DMS79 treated with DMSO at 0.1 percent for 48 hours (cell line): Measurements from ENCODE around the gene RTN4R.
"Not testable (repeated sequence)": the region's sequence is repeated elsewhere in the genome, so short reads cannot be mapped to it uniquely, and the experiment has no call there.

Source experiments
- DNase-seq: peaks from one replicate; lab custom pipeline; 2025; lab: John Stamatoyannopoulos, UW

The RTN4R gene

GRCh38 chr22:20268279-20269012 is at the start of gene RTN4R:
Gene RTN4R, minus strand, starts transcription at chr22:20268318. Its CDS starts 226 bp downstream, at chr22:20268092.
- peak; percentile 21 for DNase-seq

DNA sequence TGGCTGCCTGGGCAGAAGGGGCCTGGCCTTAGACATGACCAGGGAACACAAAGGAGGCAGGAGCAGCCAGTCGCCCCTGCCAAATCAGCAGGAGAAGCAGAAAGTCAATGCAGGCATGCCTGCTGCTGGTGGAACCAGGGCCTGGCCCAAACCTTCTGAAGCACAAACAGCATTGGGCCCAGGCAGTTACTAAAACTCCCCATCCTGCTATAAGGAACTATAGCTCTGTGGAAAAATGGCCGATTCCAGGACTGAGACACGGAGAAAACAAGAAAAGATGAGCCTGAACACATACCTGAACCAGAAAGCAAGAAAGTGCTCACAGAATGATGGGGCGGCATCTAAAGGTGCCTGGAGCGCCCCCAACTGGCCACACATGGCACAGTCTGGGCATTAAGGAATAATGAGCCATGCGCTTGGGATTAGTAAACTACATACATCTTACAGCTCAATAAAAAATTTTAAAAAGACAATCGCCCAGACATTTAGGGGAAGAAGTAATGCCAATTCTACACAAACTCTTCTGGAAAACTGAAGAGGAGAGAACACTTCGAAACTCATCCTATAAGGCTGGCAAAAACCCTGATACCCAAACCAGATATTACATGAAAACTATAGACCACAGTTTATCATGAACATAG is 49.4 kb upstream of the RTN4R start:
- not testable (repeated sequence) for DNase-seq

DNA sequence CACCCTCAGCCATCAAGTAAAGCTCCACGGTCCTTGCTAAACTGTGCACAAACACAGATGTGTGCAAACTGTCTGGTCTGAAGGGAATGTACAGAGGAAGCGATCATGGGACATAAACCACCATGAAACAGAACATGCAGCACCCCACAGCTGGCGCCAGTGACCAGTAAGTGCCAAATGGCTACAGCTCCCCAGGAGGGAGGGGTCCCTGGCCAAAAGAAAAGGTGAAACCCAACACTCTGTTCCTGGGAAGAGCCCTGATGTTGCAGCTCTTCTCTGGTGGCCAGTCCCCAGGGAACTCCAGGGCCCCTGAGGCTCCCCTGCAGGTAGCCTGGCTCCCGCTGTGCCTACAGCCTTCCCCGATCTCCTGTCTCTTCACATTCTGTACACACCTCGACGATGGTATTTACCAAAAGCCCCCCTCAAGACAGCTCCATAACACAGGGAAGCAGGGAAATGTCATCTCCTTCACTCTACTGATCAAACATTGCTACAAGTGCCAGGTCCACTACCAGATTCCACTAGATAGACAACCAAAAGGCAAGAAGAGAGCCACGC is 48.8 kb upstream of the RTN4R start:
- DNase-seq = no peak

GRCh38 chr22:20316217-20316843 is 48.2 kb upstream of the RTN4R start:
- DNase-seq = no peak

DNA sequence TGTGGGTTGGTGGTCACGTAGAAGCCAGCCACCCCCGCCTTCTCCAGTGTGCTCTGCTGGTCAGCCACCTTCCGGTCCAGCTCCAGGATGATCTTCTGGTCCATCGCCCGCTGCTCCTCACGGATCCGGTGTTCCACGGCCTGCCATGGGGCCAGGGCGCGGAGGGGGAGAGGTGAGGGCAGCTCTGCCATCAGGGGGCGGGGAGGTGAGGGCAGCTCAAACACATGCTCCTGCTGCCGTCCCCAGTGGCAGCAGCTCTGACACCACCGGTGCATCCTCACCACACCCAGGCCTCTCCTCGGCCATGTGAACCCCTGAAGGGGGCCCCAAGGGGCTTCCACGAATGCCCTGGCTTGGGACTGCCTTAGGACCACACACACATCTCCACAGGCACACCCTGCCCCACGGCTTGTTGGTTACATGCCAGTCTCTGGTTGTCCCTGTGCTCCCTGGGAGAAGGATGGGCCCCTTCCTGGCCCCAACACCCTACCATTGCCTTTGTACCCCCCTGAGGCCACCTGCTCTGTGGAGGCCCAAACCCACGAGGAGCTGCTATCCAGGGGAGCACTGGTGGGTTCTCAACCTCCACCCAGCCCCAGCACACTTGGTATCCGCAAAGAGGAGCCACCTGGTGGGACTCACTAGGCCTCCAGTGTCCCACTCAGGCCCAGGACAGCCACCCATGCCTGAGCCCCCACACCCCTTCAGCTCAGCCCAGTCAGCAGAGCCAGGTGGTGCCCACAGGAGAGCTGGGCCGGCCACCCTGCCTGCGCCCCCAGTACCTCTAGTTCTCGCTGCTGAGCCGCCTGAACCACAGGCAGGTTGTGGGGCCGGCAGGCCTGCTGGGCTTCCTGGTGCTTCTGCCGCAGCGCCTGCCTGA is 47.5 kb upstream of the RTN4R start:
- no peak for DNase-seq

DNA sequence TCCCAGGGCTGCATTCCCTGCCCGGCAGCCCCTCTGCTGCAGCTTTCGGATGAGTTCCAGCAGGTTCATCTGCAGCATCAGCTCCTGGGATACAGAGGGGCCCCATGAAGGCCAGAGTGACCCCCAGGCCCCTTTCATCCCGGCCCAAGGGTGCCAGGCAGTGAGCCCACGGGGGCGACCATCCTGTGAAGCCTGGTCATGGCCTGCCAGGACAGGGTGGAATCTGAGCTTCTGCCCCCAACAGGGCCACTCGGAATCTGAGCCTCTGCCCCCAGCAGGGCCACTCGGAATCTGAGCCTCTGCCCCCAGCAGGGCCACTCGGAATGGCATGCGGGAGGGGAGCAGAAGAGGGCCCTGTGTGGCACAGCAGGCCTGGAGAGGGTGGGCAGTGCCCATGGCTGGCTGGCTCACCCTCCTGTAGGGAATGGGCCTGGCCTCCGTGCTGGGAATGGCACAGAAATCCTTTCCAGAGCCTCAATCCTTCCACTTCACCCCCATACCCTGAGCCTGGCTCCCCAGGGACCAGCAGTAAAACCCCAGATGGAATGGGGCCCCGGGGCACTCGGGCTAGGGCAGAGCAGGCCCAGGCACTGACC is 46.7 kb upstream of the RTN4R start:
- not testable (repeated sequence) for DNase-seq

- not testable (repeated sequence) for DNase-seq
Observed at GRCh38 chr22:20314206-20314605, 46.1 kb upstream of the RTN4R start.

DNA sequence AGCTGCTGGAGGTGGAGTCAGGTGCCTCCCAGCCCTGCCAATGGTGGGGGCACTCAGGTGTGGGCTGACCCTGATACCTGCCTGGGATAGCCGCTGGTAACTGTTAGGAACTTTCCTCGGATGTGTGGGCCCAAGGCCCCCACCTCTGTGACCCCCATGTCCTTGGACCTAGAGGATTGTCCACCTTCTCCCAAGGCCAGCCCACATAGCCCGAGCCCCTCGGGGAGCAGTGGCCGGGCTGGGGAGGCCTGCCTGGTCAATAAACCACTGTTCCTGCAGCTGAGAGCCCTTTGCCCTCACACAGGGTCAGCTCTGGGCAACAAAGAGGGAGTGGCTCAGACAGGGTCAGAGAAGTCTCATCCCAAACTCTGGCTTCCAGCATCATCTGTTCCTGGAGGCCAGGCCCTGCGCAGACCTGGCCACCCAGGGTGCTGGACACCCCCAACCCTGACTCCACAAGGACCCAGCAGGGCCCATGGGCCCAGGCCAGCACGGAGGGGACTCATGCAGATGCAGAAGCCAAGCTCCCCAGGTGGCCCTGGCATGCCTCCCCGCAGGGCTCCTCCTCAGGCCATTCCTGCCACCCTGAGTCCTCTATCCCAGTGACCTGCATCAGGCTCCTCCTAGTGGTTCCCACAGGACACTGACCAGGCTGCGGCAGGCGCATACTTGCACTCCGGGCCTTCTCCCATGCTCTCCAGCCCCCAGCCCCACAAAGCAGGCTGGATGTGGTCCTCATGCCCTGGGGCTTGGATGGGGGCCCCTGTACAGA is 45.4 kb upstream of the RTN4R start:
- not testable (repeated sequence) for DNase-seq

- DNase-seq = no peak
Observed at GRCh38 chr22:20312396-20313191, 44.5 kb upstream of the RTN4R start.

DNA sequence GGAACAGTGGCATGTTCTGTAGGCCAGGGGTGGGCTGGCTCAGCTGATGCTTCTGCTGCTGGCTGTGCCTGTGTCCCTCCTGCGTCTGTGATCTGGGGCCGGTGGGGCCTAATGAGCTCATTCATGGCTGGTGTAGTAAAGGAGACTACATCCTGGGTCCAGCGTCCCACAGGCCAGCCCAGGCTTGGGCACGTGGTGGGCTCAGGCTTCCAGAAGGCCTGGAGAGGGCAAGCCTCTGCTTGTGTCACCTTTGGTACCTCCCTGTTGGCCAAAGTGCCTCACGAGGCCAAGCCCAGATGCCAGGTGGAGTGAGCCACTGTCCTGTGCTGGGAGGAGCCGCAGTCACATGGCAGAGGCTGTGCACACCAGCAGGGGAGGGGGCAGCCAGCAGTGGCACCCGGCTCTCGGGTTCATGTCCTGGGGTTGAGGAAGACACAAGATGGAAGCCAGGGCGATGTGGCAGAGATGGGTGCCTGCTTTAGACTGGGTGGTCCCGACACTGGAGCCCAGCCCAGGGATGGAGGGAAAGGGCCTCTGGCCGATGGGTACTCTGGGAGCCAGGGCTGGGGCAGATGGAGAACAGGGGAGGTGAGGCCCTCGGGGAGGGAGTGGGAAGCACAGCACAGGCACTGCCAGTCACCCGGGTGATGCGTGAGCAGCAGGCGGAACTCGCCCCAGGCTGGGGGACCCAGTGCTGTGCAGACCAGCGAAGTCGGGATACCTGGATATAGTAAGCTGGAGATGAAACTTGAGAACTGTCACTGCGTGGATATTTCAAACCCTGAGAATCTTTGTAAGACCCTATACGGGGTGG is 43.3 kb upstream of the RTN4R start:
- not testable (repeated sequence) for DNase-seq

DNA sequence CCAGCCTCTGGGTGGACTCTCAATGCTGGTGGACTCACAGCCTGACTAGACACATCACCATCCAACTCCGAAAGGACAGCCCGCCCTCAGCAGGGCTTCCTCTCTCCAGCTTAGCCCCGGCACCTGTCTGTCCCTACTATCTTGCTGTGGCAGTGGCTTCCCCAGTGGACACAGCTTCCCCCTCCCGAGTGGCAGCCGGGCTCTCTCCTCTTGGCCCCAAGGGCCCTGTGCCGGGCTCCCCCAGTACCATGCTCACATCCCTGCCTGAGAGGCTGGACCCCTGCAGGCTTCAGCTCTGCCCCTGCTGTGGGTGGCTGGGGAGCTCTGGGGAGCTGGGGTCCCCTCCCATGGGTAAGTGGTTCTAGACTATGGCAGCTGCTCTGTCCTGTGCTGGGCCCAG is 42.7 kb upstream of the RTN4R start:
- not testable (repeated sequence) for DNase-seq

DNA sequence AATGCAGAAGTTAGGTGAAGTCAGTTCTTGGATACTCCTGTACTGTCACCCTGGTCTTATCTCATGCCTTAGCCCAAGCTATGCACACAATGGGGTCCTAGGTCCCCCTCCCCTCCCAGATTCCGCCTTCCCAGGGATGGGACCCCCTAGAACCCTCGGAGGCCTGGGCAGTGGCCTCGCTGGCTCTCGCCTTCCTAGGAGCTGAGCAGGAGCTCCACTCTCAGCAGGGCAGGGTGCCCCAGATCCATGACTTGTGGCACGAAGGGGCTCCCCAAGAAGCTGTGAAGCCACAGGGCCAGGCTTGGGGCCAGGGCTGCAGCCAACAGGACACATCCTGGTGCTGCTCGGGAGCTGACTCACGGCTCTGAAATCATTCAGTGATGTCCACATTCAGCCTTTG is 42.1 kb upstream of the RTN4R start:
- DNase-seq = not testable (repeated sequence)

DNA sequence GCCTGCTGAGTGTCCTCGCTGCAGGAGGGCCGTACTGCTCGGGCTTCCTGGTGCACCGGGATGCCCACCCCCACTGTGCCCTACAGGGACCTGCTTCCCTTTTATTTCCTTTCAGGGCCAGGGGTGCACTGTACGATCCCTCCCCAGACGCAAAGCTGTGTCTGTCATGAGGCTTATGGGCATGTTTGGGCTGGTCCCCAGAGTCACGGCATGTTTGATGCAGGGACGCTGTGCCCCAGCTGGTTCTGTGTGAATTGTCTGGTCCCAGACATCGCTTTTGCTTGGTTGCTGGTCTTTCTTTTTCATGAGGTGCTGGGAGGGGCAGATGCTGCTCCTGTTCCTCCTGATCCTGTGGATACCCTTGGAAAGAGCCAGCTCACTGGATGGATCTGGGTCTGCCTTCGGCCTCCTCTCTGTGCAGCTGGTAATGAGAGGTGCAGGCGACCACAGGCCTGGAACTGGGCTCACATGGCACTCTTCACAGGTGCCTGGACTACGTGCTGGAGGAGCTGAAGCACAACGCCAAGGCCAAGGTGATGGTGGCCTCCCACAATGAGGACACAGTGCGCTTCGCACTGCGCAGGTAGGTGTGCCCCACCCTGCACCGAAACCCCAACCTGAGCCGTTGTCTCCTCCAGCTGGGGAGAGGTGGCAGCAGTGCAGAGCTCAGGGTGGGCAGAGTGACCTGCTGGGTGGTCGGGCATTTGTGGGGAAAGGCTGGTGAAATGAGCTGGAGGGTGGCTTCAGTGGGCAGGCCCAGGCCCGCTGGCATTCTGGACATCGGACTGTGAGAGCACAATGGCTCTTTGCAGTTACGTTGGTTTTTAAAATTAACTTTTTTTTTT is 40.9 kb upstream of the RTN4R start:
- not testable (repeated sequence) for DNase-seq

DNA sequence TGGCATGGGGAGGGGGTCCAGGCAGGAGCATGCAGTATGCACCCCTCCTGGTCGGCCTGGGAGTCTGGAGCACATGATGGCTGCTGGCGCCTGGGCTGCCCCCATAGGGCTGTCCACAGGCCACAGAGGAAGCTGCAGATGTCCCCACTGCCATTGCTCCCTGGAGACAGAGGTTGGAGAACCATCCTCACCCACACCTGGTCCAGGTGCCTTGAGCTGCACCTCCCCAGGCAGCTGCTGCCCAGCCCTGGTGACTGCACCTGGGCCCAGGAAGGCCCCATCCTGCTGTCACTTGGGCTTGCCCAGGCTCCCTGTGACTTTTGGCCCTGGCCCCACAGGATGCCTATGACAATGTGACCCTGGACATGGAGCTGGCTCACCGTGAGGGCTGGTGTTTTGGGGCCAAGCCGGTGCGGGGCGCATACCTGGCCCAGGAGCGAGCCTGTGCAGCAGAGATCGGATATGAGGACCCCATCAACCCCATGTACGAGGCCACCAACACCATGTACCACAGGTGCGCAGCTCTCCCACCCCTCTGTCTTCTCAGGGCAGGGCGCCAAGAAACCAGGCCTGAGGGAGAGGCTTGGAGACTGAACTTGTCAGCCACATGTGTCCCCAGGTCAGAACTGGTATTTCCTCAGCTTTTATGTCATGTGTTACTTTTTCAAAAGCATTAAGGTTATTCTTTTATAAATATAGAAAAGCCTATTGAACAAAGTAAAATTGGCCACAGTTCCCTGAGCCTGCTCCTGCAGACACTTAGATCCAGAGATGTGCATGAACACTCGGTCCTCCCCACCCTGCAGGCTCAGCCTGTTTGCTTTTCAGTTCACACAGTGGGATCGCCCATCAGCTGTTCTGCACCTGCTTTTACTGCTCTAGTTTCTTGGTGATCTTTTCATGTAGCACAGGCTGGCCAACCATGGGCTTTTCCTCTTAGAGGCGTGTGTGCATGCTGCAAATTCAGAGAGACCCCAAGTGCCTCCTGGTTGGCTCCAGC is 39.6 kb upstream of the RTN4R start:
- peak; percentile 11 for DNase-seq

GRCh38 chr22:20306646-20307447 is 38.7 kb upstream of the RTN4R start:
- DNase-seq = not testable (repeated sequence)
